Neural cell (in vitro differentiated cells): ENCODE data around the gene KLHL4. TPM values are rescaled to one million over a fixed set of nuclear protein-coding genes. Genes with fewer than 3 reads are reported as not detected.

Experiments
- H2AFZ ChIP-seq: fragments of 200-600, 300-800 bp; sonication (generic), shearing (Covaris generic); 2 replicates; pipeline ENCODE4 v1.6.0; 2014; ENCODE audit warnings: low read depth, mild to moderate bottlenecking, antibody characterized with exemption, low read length, moderate library complexity
- H3F3A ChIP-seq: fragments of 200-600 bp; shearing (Covaris generic); 2 replicates; pipeline ENCODE4 v1.6.1; 2016; ENCODE audit warnings: mild to moderate bottlenecking, moderate library complexity, mixed read lengths, antibody characterized with exemption, low read length; ENCODE audit not compliant: insufficient read depth, poor library complexity, severe bottlenecking
- H3K27ac ChIP-seq: fragments of 200-600, 300-800 bp; sonication (generic), shearing (Covaris generic); 2 replicates; pipeline ENCODE4 v1.5.1; 2014; ENCODE audit warnings: mild to moderate bottlenecking, low read length, moderate library complexity
- H3K27me3 ChIP-seq: fragments of 300-800, 200-600 bp; sonication (generic), shearing (Covaris generic); 2 replicates; pipeline ENCODE4 v1.6.0; 2014; ENCODE audit warnings: mild to moderate bottlenecking, low read depth, low read length, moderate library complexity; ENCODE audit not compliant: insufficient read depth
- H3K36me3 ChIP-seq: fragments of 300-800, 200-600 bp; sonication (generic), shearing (Covaris generic); 2 replicates; pipeline ENCODE4 v1.5.1; 2014; ENCODE audit warnings: mild to moderate bottlenecking, antibody characterized with exemption, low read length, moderate library complexity; ENCODE audit not compliant: insufficient read depth
- H3K4me2 ChIP-seq: fragments of 300-800, 200-600 bp; sonication (generic), shearing (Covaris generic); 2 replicates; pipeline ENCODE4 v1.6.0; 2014; ENCODE audit warnings: mild to moderate bottlenecking, low read length
- H3K4me3 ChIP-seq: fragments of 300-800, 200-600 bp; sonication (generic), shearing (Covaris generic); 2 replicates; pipeline ENCODE4 v1.5.1; 2014; ENCODE audit warnings: mild to moderate bottlenecking, low read length, moderate library complexity
- H3K79me2 ChIP-seq: fragments of 200-600 bp; shearing (Covaris generic); replicated peaks from 2 replicates; pipeline ENCODE4 v1.6.0; 2014; ENCODE audit warnings: mild to moderate bottlenecking, low read length, moderate library complexity; ENCODE audit not compliant: insufficient read depth
- H3K9ac ChIP-seq: fragments of 300-800, 200-600 bp; sonication (generic), shearing (Covaris generic); 2 replicates; pipeline ENCODE4 v1.6.1; 2016; ENCODE audit warnings: mild to moderate bottlenecking, low read length, mixed read lengths
- H3K9me2 ChIP-seq: fragments of 200-600 bp; shearing (Covaris generic); 2 replicates; pipeline ENCODE4 v1.6.1; 2016; ENCODE audit warnings: mild to moderate bottlenecking, low read length, mixed read lengths; ENCODE audit not compliant: insufficient read depth
- H3K9me3 ChIP-seq: fragments of 200-600, 300-800 bp; sonication (generic), shearing (Covaris generic); 2 replicates; pipeline ENCODE4 v1.6.1; 2016; ENCODE audit warnings: mild to moderate bottlenecking, mixed run types, low read length, moderate library complexity, mixed read lengths
- H4K20me1 ChIP-seq: fragments of 200-600 bp; shearing (Covaris generic); 2 replicates; pipeline ENCODE4 v1.6.1; 2016; ENCODE audit warnings: mild to moderate bottlenecking, mixed run types; ENCODE audit not compliant: insufficient read depth
- EP300 ChIP-seq: fragments of 450-650 bp; conservative IDR thresholded peaks from 2 replicates; pipeline ENCODE4 v1.6.1; 2014; ENCODE audit warnings: antibody characterized with exemption, mild to moderate bottlenecking, moderate library complexity; ENCODE audit not compliant: poor library complexity, severe bottlenecking
- EZH2 ChIP-seq: fragments of 200-600, 300-800 bp; shearing (Covaris generic), sonication (generic); IDR thresholded peaks from 2 replicates; pipeline ENCODE4 v1.6.1; 2014; ENCODE audit warnings: antibody characterized with exemption, low read length, borderline replicate concordance, mild to moderate bottlenecking; ENCODE audit not compliant: insufficient read depth, poor library complexity, severe bottlenecking
- MXI1 ChIP-seq: fragments of 450-650 bp; conservative IDR thresholded peaks from 2 replicates; pipeline ENCODE4 v1.6.1; 2014; ENCODE audit warnings: antibody characterized with exemption, mild to moderate bottlenecking; ENCODE audit not compliant: poor library complexity, severe bottlenecking
- POLR2AphosphoS5 ChIP-seq: IDR thresholded peaks from 2 replicates; pipeline ENCODE4 v1.6.1; 2012
- RAD21 ChIP-seq: fragments of 450-650 bp; conservative IDR thresholded peaks from 2 replicates; pipeline ENCODE4 v1.6.1; 2014; ENCODE audit warnings: antibody characterized with exemption, mild to moderate bottlenecking, moderate library complexity
- SMC3 ChIP-seq: fragments of 450-650 bp; conservative IDR thresholded peaks from 2 replicates; pipeline ENCODE4 v1.6.1; 2014; ENCODE audit warnings: antibody characterized with exemption, mild to moderate bottlenecking, moderate library complexity; ENCODE audit not compliant: poor library complexity
- TAF1 ChIP-seq: IDR thresholded peaks from 2 replicates; pipeline ENCODE4 v1.6.1; 2012; ENCODE audit warnings: low read depth
- polyA plus RNA-seq: library from polyadenylated mRNA; depleted of rRNA; stranded (reverse); fragments of >200 nt; gene quantifications from 2 replicates; pipeline ENCODE4 v1.2.3, GENCODE V29; 2014
- TF ChIP-seq, protein P1 (sequence below): IDR thresholded peaks from 2 replicates; pipeline ENCODE4 v1.6.1; 2012; ENCODE audit warnings: borderline replicate concordance
- TF ChIP-seq, protein P2 (sequence below): fragments of 450-650 bp; IDR thresholded peaks from 2 replicates; pipeline ENCODE4 v1.5.1; 2014; ENCODE audit warnings: antibody characterized with exemption, mild to moderate bottlenecking, moderate library complexity; ENCODE audit not compliant: poor library complexity, severe bottlenecking

KLHL4 gene
- polyA plus RNA-seq, 1 donor from 2014 or later: 2.8 TPM

DNA sequence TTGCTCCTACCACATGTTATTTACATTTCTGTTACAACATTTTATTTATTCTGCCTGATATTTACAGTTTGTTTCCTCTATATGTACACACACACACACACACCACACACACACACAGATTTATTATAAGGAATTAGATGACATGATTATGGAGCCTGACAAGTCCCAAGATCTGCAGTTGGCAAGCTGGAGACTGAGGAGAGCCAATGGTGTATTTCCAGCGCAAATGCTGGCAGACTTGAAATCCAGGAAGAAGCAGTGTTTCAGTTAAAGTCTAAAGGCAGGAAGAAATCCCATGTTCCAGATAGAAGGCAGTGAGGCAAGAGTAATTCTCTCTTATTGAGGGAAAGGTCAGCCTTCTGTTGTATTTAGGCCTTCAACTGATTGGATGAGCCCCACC is 1.8 kb upstream of the KLHL4 start:
- H3K36me3 ChIP-seq: no peaks in the 10 kb centered on the region
- no peaks in the 10 kb centered on the region for H3K79me2 ChIP-seq
- H3K9ac ChIP-seq: no peak overlapping the region
- no peak for TF ChIP-seq EP300
- TF ChIP-seq RAD21: no peak
- TF ChIP-seq EZH2: no peak
- no peak for TF ChIP-seq POLR2AphosphoS5
- TF ChIP-seq, protein P1, sequence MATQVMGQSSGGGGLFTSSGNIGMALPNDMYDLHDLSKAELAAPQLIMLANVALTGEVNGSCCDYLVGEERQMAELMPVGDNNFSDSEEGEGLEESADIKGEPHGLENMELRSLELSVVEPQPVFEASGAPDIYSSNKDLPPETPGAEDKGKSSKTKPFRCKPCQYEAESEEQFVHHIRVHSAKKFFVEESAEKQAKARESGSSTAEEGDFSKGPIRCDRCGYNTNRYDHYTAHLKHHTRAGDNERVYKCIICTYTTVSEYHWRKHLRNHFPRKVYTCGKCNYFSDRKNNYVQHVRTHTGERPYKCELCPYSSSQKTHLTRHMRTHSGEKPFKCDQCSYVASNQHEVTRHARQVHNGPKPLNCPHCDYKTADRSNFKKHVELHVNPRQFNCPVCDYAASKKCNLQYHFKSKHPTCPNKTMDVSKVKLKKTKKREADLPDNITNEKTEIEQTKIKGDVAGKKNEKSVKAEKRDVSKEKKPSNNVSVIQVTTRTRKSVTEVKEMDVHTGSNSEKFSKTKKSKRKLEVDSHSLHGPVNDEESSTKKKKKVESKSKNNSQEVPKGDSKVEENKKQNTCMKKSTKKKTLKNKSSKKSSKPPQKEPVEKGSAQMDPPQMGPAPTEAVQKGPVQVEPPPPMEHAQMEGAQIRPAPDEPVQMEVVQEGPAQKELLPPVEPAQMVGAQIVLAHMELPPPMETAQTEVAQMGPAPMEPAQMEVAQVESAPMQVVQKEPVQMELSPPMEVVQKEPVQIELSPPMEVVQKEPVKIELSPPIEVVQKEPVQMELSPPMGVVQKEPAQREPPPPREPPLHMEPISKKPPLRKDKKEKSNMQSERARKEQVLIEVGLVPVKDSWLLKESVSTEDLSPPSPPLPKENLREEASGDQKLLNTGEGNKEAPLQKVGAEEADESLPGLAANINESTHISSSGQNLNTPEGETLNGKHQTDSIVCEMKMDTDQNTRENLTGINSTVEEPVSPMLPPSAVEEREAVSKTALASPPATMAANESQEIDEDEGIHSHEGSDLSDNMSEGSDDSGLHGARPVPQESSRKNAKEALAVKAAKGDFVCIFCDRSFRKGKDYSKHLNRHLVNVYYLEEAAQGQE: no peak
- TF ChIP-seq SMC3: no peak
- no peak for TF ChIP-seq MXI1
- no peak for TF ChIP-seq TAF1
- H3K27me3 ChIP-seq: no peaks in the 10 kb centered on the region
- no peaks in the 10 kb centered on the region for H4K20me1 ChIP-seq
- no peak overlapping the region for H3K27ac ChIP-seq
- no peak overlapping the region for H3K4me2 ChIP-seq
- H2AFZ ChIP-seq: no peak overlapping the region
- H3K4me3 ChIP-seq: no peak overlapping the region
- H3K9me3 ChIP-seq: no peaks in the 10 kb centered on the region
- no peaks in the 10 kb centered on the region for H3F3A ChIP-seq
- H3K9me2 ChIP-seq: no peaks in the 10 kb centered on the region

DNA sequence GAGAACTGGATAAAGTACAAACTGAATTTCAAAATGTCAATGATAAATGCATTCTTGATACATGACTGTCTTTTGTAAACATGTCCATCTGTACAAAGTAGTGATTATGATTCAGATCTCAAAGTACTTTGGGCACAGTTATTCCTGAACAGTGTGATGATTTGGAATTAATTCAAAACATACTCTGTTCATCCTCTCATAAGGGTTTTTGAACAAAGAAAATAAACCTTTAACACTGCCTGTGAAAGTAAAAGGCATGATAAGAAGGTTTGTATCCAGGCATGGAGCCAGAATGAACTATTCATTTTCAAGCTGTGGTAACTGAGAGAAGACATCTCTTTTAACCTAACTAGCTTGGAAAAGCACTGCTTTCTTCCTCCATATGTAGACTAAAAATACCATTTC is 883 bp upstream of the KLHL4 start:
- no peak overlapping the region for H3K9ac ChIP-seq
- H3K27me3 ChIP-seq: no peaks in the 10 kb centered on the region
- H2AFZ ChIP-seq: no peak overlapping the region
- TF ChIP-seq, protein P2, sequence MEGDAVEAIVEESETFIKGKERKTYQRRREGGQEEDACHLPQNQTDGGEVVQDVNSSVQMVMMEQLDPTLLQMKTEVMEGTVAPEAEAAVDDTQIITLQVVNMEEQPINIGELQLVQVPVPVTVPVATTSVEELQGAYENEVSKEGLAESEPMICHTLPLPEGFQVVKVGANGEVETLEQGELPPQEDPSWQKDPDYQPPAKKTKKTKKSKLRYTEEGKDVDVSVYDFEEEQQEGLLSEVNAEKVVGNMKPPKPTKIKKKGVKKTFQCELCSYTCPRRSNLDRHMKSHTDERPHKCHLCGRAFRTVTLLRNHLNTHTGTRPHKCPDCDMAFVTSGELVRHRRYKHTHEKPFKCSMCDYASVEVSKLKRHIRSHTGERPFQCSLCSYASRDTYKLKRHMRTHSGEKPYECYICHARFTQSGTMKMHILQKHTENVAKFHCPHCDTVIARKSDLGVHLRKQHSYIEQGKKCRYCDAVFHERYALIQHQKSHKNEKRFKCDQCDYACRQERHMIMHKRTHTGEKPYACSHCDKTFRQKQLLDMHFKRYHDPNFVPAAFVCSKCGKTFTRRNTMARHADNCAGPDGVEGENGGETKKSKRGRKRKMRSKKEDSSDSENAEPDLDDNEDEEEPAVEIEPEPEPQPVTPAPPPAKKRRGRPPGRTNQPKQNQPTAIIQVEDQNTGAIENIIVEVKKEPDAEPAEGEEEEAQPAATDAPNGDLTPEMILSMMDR: no peak
- TF ChIP-seq TAF1 (no peak), RAD21 (no peak), MXI1 (no peak), POLR2AphosphoS5 (no peak), SMC3 (no peak), EZH2 (no peak), EP300 (no peak)
- TF ChIP-seq, protein P1: no peak
- no peaks in the 10 kb centered on the region for H3K9me3 ChIP-seq
- H3F3A ChIP-seq: no peaks in the 10 kb centered on the region
- H3K4me2 ChIP-seq: no peak overlapping the region
- H3K79me2 ChIP-seq: no peaks in the 10 kb centered on the region
- H3K4me3 ChIP-seq: no peak overlapping the region
- no peaks in the 10 kb centered on the region for H3K9me2 ChIP-seq
- no peaks in the 10 kb centered on the region for H3K36me3 ChIP-seq
- H3K27ac ChIP-seq: no peak overlapping the region
- H4K20me1 ChIP-seq: no peaks in the 10 kb centered on the region
